Uterus (tissue), 4 donors: ENCODE results near the gene METTL1. TPM values are rescaled to one million over a fixed set of nuclear protein-coding genes. Genes with fewer than 3 reads are reported as not detected.

Source experiments
- DNase-seq, 2 donors: peaks; one replicate each; pipeline ENCODE4 v3.0.0-alpha.2; 2019 to 2020
- H3K27ac ChIP-seq, 2 donors: fragments of 200-600 bp; sonication (generic); 1 replicate in 1 of 2; 2 replicates in 1 of 2; pipeline ENCODE4 v1.5.1; 2016 to 2018
- H3K27me3 ChIP-seq, 2 donors: fragments of 200-600 bp; sonication (generic); one replicate each; pipeline ENCODE4 v1.5.1; 2018 to 2019; ENCODE audit warnings: control low read depth in 1 of 2
- H3K36me3 ChIP-seq, 2 donors: fragments of 200-600 bp; sonication (generic); one replicate each; pipeline ENCODE4 v1.5.1; 2019; ENCODE audit warnings: control low read depth in 1 of 2
- H3K4me1 ChIP-seq, 2 donors: fragments of 200-600 bp; sonication (generic); one replicate each; pipeline ENCODE4 v1.5.1; 2018 to 2019; ENCODE audit warnings: control low read depth in 1 of 2
- H3K4me3 ChIP-seq, 2 donors: fragments of 200-600 bp; sonication (generic); 1 replicate in 1 of 2; 2 replicates in 1 of 2; pipeline ENCODE4 v1.5.1; 2018 to 2019; ENCODE audit warnings: mild to moderate bottlenecking in 1 of 2
- H3K9me3 ChIP-seq, 2 donors: fragments of 200-600 bp; sonication (generic); one replicate each; pipeline ENCODE4 v1.5.1; 2019; ENCODE audit warnings: control low read depth in 1 of 2
- CTCF ChIP-seq, 4 experiments: fragments of 200-600 bp in 2 of 4; fragments of 450-650 bp in 2 of 4; sonication (generic) in 2 of 4; IDR thresholded peaks; one replicate each; pipeline ENCODE4 v1.5.1; 2016 to 2019; ENCODE audit warnings: antibody characterized with exemption in 4 of 4, mild to moderate bottlenecking in 2 of 4, moderate library complexity in 1 of 4
- POLR2A ChIP-seq, 2 donors: fragments of 450-650 bp; IDR thresholded peaks; one replicate each; pipeline ENCODE4 v1.6.1; 2016; ENCODE audit warnings: antibody characterized with exemption in 2 of 2, mild to moderate bottlenecking in 1 of 2, moderate library complexity in 1 of 2
- intact Hi-C: fragments of 100-400 bp; cut with DNase I; formaldehyde crosslinking; loops from one replicate; pipeline ENCODE4 v1.15.1; 2023; ENCODE audit warnings: low total_unique reads
- total RNA-seq, 4 donors: library from RNA; depleted of rRNA in 3 of 4; stranded (reverse); fragments of >200 nt in 3 of 4; gene quantifications; one replicate each; pipeline versions ENCODE4 v1.1.0 to v1.2.4, GENCODE V29; 2014 to 2023
- donor health status: DM: yes; HTN: yes; CAD: no.

The METTL1 gene
- total RNA-seq, 4 donors from 2014 or later, result 5.1 to 22.4 (median 18.0) TPM

GRCh38 chr12:57765698-57766463 lies 6.0 kb downstream of the METTL1 start:
- peak overlapping the region in 1 of 2 donors; percentile 5 for H3K4me3 ChIP-seq
- DNase-seq, result no peak
- H3K27me3 ChIP-seq, result peaks cover 24 to 26% of the 10 kb centered on the region in 2 donors
- peaks cover 0 to 13% of the 10 kb centered on the region in 2 donors for H3K4me1 ChIP-seq
- intact Hi-C loops, result no loop called here
- no peak overlapping the region for H3K27ac ChIP-seq
- H3K36me3 ChIP-seq, result no peaks in the 10 kb centered on the region
- TF ChIP-seq CTCF (IDR thresholded peaks at IDR 0.05) (no peak), POLR2A (IDR thresholded peaks at IDR 0.05) (no peak)
- H3K9me3 ChIP-seq, result no peaks in the 10 kb centered on the region

DNA sequence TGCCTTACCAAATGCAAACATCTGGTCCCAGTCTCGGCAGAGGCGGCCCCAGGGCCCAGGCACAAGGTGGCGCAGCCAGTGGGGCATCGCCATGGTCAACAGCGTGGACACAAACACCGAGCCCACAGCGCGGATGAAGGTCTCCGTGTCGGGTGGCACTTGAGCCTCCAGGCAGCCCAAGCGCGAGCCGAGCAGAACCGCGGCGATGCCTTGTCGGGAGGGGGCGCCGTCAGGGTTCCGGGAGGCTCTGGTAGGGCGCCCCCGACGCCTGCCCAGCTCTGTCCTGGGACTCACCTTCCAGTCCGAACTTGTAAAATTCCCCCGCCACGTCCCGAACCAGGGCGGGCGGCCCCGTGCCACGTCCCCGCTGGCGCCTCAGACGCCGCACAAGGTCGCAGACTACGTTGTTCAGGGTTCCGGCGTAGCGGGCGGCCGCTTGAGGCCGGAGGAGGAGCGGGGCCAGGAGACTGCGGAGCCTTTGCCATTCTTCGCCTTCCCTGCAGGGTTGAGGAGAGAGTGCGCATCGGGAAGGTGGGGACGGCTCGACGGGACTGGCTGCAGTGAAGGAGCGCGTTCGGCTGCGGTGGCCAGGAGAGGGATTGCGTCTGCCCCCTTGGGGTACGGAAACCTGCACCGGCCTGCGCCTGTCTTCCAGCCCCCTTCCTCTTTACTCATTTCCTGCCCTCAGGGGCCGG lies 6.8 kb downstream of the METTL1 start:
- Histone ChIP-seq H3K4me1 (peaks cover 0 to 13% of the 10 kb centered on the region in 2 donors), H3K36me3 (no peaks in the 10 kb centered on the region), H3K27me3 (peaks cover 24 to 26% of the 10 kb centered on the region in 2 donors), H3K4me3 (no peak overlapping the region), H3K9me3 (no peaks in the 10 kb centered on the region), H3K27ac (no peak overlapping the region)
- intact Hi-C loops, result no loop called here
- TF ChIP-seq CTCF (IDR thresholded peaks at IDR 0.05) (peak in 1 of 4 experiments; percentile 12), POLR2A (IDR thresholded peaks at IDR 0.05) (no peak)
- DNase-seq, result no peak

DNA sequence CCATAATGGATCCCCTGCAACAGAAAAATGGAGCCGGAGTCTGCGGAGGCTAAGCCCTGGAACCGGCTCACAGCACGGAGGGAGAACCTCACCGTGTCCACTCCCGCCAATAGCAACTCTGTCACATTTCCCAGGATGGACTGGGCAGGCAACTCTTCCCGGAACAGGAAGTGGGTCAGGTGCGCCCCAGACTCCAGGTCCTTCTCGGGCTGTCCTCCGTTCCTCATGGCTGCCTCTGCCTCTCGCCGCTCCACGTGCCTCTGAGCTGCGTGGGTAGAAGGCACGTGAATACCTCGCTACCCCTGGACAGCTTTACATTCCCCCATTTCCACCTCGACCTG lies 7.3 kb downstream of the METTL1 start:
- Histone ChIP-seq H3K27me3 (peaks cover 24 to 26% of the 10 kb centered on the region in 2 donors), H3K4me3 (no peak overlapping the region), H3K9me3 (no peaks in the 10 kb centered on the region), H3K27ac (no peak overlapping the region), H3K36me3 (no peaks in the 10 kb centered on the region), H3K4me1 (peaks cover 0 to 13% of the 10 kb centered on the region in 2 donors)
- DNase-seq, result no peak
- intact Hi-C loops, result no loop called here
- TF ChIP-seq POLR2A (IDR thresholded peaks at IDR 0.05) (no peak), CTCF (IDR thresholded peaks at IDR 0.05) (no peak)

- H3K36me3 ChIP-seq, result no peaks in the 10 kb centered on the region
- peaks cover 24 to 26% of the 10 kb centered on the region in 2 donors for H3K27me3 ChIP-seq
- H3K4me3 ChIP-seq, result no peak overlapping the region
- intact Hi-C loops, result no loop called here
- H3K27ac ChIP-seq, result no peak overlapping the region
- H3K9me3 ChIP-seq, result no peaks in the 10 kb centered on the region
- TF ChIP-seq CTCF (IDR thresholded peaks at IDR 0.05) (no peak), POLR2A (IDR thresholded peaks at IDR 0.05) (no peak)
- peaks cover 0 to 13% of the 10 kb centered on the region in 2 donors for H3K4me1 ChIP-seq
- no peak for DNase-seq
Observed at GRCh38 chr12:57763881-57764661, 7.8 kb downstream of the METTL1 start.
